GM12891 (cell line): ENCODE data around the gene C4orf36.

Experiments
- DNase-seq: peaks from one replicate; pipeline ENCODE4 v3.0.0; 2011; ENCODE audit warnings: low spot score; ENCODE audit not compliant: insufficient read length
- FAIRE-seq: peaks from 2 replicates; lab custom pipeline; 2011; peaks lifted over from hg19 to GRCh38; lab: Jason Lieb, UNC
- PAX5 ChIP-seq: IDR thresholded peaks from 2 replicates; pipeline ENCODE4 v1.6.1; 2011; ENCODE audit warnings: low read length, moderate library complexity, mild to moderate bottlenecking; ENCODE audit not compliant: insufficient read depth, severe bottlenecking
- POLR2A ChIP-seq: IDR thresholded peaks from 2 replicates; pipeline ENCODE4 v1.6.1; 2011; ENCODE audit warnings: low read depth, low read length, control low read depth
- POLR2AphosphoS5 ChIP-seq: IDR thresholded peaks from 2 replicates; pipeline ENCODE4 v1.6.1; 2011; ENCODE audit warnings: low read depth, low read length, control low read depth
- POU2F2 ChIP-seq: IDR thresholded peaks from 2 replicates; pipeline ENCODE4 v1.6.1; 2011; ENCODE audit warnings: low read depth, mild to moderate bottlenecking, control low read depth, low read length, moderate library complexity
- SPI1 ChIP-seq: IDR thresholded peaks from 2 replicates; pipeline ENCODE4 v1.6.1; 2011; ENCODE audit warnings: low read depth, low read length, control low read depth
- TAF1 ChIP-seq: IDR thresholded peaks from 2 replicates; pipeline ENCODE4 v1.6.1; 2011; ENCODE audit warnings: low read depth, low read length, control low read depth

Gene C4orf36

GRCh38 chr4:86917212-86918039, 25.2 kb upstream of the C4orf36 start:
- TF ChIP-seq SPI1 (no peak), POU2F2 (no peak), TAF1 (no peak), PAX5 (no peak), POLR2AphosphoS5 (no peak), POLR2A (no peak)
- no peak for FAIRE-seq
- DNase-seq: no peak

DNA sequence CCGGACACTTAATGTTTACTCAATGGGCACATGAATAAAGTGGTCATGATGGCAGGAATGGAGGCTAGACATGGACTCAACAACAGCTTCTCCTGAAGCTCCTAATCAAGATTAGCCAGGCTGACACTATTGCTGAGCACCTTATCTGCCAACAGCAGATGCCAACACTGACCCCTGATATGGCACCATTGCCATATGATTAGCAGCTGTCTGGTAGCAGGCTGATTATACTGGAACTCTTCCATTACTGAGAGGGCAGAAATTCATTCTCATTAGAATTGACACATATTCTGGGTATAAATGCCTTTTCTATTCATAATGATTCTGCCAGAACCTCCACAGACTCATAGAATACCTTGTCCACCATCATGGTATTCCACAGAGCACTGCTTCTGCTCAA, 24.2 kb upstream of the C4orf36 start:
- no peak for TF ChIP-seq POLR2AphosphoS5
- TF ChIP-seq TAF1: no peak
- no peak for TF ChIP-seq SPI1
- TF ChIP-seq PAX5: no peak
- TF ChIP-seq POLR2A: no peak
- no peak for TF ChIP-seq POU2F2
- DNase-seq (no peak), FAIRE-seq (no peak)

- FAIRE-seq (no peak), DNase-seq (no peak)
- TF ChIP-seq TAF1 (no peak), POLR2A (peak; percentile 47; the same call in 1 of the 2 replicates), POU2F2 (no peak), PAX5 (no peak)
Measured at GRCh38 chr4:86910820-86911684, 18.8 kb upstream of the C4orf36 start.

GRCh38 chr4:86910369-86910768, 18.1 kb upstream of the C4orf36 start:
- DNase-seq (no peak), FAIRE-seq (no peak)
- TF ChIP-seq TAF1 (no peak), POLR2AphosphoS5 (no peak), PAX5 (no peak), POLR2A (no peak), SPI1 (no peak), POU2F2 (no peak)

DNA sequence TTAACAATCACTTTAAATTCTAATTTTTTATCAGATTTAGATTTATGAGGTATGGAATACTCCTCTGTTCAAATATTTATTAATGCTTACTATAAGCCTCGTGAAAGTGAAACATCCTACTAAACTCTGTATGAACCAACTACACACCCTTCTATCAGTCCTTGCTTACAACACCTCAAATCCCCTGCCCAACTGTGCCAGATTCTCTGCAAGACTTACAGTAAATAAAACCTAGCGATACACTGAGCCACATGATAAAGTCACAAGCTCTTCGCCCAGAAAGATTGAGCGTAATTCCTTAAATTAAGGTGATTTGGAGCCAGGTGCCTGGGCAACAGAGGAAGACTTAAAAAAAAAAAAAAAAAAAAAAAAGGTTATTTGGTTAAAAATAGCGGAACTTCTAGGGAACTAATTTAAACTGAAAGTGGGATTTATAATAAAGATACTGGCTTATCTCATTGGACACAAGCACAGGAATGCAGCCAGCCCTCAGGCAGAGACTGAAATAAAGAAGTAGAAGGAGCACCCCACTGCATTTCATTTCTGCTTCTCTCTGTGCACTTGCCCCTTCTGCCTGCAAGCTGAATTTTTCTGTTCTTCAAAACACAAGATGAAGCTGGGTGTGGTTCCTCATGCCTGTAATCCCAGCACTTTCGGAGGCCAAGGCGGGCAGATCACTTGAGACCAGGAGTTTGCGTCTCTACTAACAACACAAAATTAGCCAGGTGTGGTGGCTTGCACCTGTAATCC, 17.5 kb upstream of the C4orf36 start:
- TF ChIP-seq POLR2A (no peak), SPI1 (no peak), PAX5 (no peak), POLR2AphosphoS5 (no peak), TAF1 (no peak), POU2F2 (no peak)
- DNase-seq (no peak), FAIRE-seq (no peak)

DNA sequence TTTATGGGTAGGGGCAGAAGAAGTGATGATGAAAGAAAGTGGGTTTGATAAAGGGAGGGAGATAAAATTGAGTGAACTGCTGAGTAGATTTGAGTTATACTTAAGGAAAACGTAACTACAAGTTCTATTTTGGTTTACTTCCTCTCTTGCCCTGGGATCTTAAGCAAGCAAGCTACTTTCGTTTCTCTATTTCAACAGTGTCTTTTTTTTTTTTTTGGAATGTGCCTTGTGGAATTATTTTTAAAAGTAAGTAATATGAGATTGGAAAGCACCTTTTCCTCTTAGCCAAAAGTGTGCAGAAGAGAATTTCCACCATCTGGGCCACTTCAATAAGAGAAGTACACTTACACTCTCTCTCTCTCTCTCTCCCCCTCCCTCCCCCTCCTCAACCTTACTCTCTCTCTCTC, 16.0 kb upstream of the C4orf36 start:
- FAIRE-seq (no peak), DNase-seq (no peak)
- peak; percentile 59 for TF ChIP-seq SPI1
- no peak for TF ChIP-seq POLR2A

GRCh38 chr4:86901864-86902263, 9.6 kb upstream of the C4orf36 start:
- TF ChIP-seq POLR2AphosphoS5 (no peak), TAF1 (no peak), PAX5 (no peak), POLR2A (no peak), SPI1 (no peak), POU2F2 (no peak)
- DNase-seq: no peak
- FAIRE-seq: no peak

DNA sequence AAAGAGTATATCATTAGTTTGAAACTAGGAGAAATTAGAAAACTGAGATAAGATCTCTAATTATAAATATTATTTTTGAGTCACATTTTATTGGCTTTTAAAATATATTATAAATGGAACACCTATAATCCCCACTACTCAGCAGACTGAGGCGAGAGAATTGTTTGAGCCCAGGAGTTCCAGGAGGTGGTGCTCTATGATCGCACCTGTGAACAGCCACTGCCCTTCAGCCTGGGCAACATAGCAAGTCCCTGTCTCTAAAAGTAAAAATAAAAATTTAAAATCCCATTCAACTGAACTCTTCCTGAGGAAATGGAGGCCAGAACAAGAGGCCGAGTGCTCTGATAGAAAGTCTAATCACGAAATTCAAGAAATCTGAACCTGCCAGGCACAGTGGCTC, 6.3 kb upstream of the C4orf36 start:
- TF ChIP-seq PAX5 (no peak), POLR2A (no peak), POLR2AphosphoS5 (no peak), SPI1 (no peak), TAF1 (no peak), POU2F2 (no peak)
- no peak for DNase-seq
- FAIRE-seq: no peak

DNA sequence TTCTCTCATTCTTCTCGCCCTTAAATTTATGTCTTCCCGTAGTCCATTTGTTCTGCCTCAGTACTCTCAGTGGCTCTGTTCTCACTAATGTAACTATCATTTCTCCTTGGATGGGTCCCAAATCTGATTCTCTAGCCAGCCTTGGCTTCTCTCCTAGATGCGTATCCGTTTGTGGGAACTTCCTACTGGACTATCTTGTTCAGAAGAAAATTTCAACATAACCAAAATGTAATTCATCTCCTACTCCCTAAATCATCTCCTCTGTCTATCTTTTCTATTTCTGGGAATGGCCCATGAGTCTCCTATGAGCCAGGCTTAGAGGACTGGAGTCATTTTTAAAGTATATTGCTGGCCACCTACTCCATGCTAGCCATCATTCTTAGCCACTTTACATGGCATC, 4.4 kb upstream of the C4orf36 start:
- TF ChIP-seq PAX5: no peak
- no peak for TF ChIP-seq POLR2A
- no peak for TF ChIP-seq TAF1
- DNase-seq: no peak
- no peak for FAIRE-seq
